Measurements from ENCODE around the gene RNU7-1. TPM values are rescaled to one million over a fixed set of nuclear protein-coding genes. Genes with fewer than 3 reads are reported as not detected.

Gene RNU7-1
- total RNA-seq, 1 donor: not detected

GRCh38 chr12:6965026-6965661 lies 21.5 kb downstream of the RNU7-1 start:
- DNase-seq (ENCODE audit: insufficient read length, low spot score, missing footprints): peak; percentile 98
- TF ChIP-seq, protein P1, sequence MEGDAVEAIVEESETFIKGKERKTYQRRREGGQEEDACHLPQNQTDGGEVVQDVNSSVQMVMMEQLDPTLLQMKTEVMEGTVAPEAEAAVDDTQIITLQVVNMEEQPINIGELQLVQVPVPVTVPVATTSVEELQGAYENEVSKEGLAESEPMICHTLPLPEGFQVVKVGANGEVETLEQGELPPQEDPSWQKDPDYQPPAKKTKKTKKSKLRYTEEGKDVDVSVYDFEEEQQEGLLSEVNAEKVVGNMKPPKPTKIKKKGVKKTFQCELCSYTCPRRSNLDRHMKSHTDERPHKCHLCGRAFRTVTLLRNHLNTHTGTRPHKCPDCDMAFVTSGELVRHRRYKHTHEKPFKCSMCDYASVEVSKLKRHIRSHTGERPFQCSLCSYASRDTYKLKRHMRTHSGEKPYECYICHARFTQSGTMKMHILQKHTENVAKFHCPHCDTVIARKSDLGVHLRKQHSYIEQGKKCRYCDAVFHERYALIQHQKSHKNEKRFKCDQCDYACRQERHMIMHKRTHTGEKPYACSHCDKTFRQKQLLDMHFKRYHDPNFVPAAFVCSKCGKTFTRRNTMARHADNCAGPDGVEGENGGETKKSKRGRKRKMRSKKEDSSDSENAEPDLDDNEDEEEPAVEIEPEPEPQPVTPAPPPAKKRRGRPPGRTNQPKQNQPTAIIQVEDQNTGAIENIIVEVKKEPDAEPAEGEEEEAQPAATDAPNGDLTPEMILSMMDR (IDR thresholded peaks at IDR 0.05; ENCODE audit: extremely low read depth, low read depth, low read length): peak; percentile 96
- no peaks in the 10 kb centered on the region for H3K27me3 ChIP-seq (ENCODE audit: insufficient read depth, low read length)
- H2AFZ ChIP-seq (ENCODE audit: low read length): peak overlapping the region; percentile 36
- peaks cover 32% of the 10 kb centered on the region for H3K79me2 ChIP-seq (ENCODE audit: insufficient read depth, low read length)
- no peak overlapping the region for H3K4me3 ChIP-seq (ENCODE audit: insufficient read depth, low read length)
- H3K27ac ChIP-seq (ENCODE audit: low read depth, low read length): peak overlapping the region; percentile 48
- H3K4me2 ChIP-seq (ENCODE audit: insufficient read depth, low read length): no peak overlapping the region
- H3K4me1 ChIP-seq (ENCODE audit: insufficient read depth, low read length): peaks cover 26% of the 10 kb centered on the region
- H4K20me1 ChIP-seq (ENCODE audit: insufficient read depth, low read length): peaks cover 4% of the 10 kb centered on the region
- H3K9me3 ChIP-seq (ENCODE audit: low read depth, low read length): no peaks in the 10 kb centered on the region
- H3K36me3 ChIP-seq (ENCODE audit: insufficient read depth, low read length): peaks cover 46% of the 10 kb centered on the region

GRCh38 chr12:6965714-6966113 lies 22.1 kb downstream of the RNU7-1 start:
- no peak for DNase-seq (ENCODE audit: insufficient read length, low spot score, missing footprints)
- no peaks in the 10 kb centered on the region for H3K9me3 ChIP-seq (ENCODE audit: low read depth, low read length)
- peaks cover 4% of the 10 kb centered on the region for H4K20me1 ChIP-seq (ENCODE audit: insufficient read depth, low read length)
- H3K4me2 ChIP-seq (ENCODE audit: insufficient read depth, low read length): no peak overlapping the region
- peaks cover 26% of the 10 kb centered on the region for H3K4me1 ChIP-seq (ENCODE audit: insufficient read depth, low read length)
- TF ChIP-seq, protein P1 (IDR thresholded peaks at IDR 0.05; ENCODE audit: extremely low read depth, low read depth, low read length): no peak
- peaks cover 46% of the 10 kb centered on the region for H3K36me3 ChIP-seq (ENCODE audit: insufficient read depth, low read length)
- H3K27ac ChIP-seq (ENCODE audit: low read depth, low read length): no peak overlapping the region
- H2AFZ ChIP-seq (ENCODE audit: low read length): no peak overlapping the region
- no peaks in the 10 kb centered on the region for H3K27me3 ChIP-seq (ENCODE audit: insufficient read depth, low read length)
- no peak overlapping the region for H3K4me3 ChIP-seq (ENCODE audit: insufficient read depth, low read length)
- H3K79me2 ChIP-seq (ENCODE audit: insufficient read depth, low read length): peaks cover 35% of the 10 kb centered on the region

DNA sequence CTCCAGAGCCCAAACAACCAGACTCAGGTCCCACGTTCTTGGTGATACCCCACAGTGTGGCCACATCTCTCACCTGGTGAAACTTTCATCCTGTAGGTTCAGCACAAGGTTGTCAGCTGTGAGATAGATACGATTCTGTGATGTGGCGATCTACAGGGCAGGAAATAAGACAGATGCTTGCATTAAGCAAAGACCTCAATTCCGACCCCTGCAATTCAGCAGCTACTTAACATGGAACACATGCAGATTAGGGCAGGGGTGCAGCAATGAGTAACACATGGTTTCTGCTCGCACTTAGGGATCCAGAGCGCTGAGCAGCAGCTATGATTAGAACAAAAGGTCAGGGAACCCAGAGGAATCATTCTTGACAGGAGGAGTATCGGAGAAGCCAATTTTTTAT lies 22.7 kb downstream of the RNU7-1 start:
- Histone ChIP-seq H3K4me3 (ENCODE audit: insufficient read depth, low read length) (no peak overlapping the region), H4K20me1 (ENCODE audit: insufficient read depth, low read length) (peaks cover 4% of the 10 kb centered on the region), H2AFZ (ENCODE audit: low read length) (no peak overlapping the region), H3K9me3 (ENCODE audit: low read depth, low read length) (no peaks in the 10 kb centered on the region), H3K4me2 (ENCODE audit: insufficient read depth, low read length) (no peak overlapping the region), H3K4me1 (ENCODE audit: insufficient read depth, low read length) (peaks cover 20% of the 10 kb centered on the region), H3K79me2 (ENCODE audit: insufficient read depth, low read length) (peaks cover 41% of the 10 kb centered on the region), H3K27me3 (ENCODE audit: insufficient read depth, low read length) (no peaks in the 10 kb centered on the region), H3K27ac (ENCODE audit: low read depth, low read length) (no peak overlapping the region), H3K36me3 (ENCODE audit: insufficient read depth, low read length) (peaks cover 46% of the 10 kb centered on the region)
- DNase-seq (ENCODE audit: insufficient read length, low spot score, missing footprints): no peak
- TF ChIP-seq, protein P1 (IDR thresholded peaks at IDR 0.05; ENCODE audit: extremely low read depth, low read depth, low read length): no peak

DNA sequence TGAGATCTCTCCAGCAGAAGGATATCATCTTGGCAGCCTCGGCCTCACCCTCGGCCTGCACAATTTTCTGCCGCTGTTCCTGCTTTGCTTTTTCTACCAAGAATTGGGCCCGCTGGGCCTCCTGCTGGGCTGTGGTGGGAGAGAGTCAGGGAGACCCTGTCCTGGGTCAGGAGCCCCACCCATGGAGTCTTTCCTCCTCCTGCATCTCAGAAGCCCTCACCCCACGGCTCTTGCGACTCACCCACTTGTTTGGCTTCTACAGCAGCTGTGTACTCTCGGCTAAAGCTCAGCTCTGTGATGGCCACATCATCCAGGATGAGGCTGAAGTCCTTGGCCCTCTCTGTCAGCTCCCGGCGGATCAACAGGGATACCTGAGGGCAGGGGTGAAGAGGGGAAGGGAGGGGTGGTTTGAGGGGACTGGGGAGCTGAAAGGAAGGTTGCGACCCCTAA lies 24.1 kb downstream of the RNU7-1 start:
- DNase-seq (ENCODE audit: insufficient read length, low spot score, missing footprints): no peak
- no peaks in the 10 kb centered on the region for H3K27me3 ChIP-seq (ENCODE audit: insufficient read depth, low read length)
- no peak overlapping the region for H2AFZ ChIP-seq (ENCODE audit: low read length)
- no peaks in the 10 kb centered on the region for H3K9me3 ChIP-seq (ENCODE audit: low read depth, low read length)
- H3K4me2 ChIP-seq (ENCODE audit: insufficient read depth, low read length): no peak overlapping the region
- no peak overlapping the region for H3K4me3 ChIP-seq (ENCODE audit: insufficient read depth, low read length)
- peaks cover 55% of the 10 kb centered on the region for H3K79me2 ChIP-seq (ENCODE audit: insufficient read depth, low read length)
- TF ChIP-seq, protein P1 (IDR thresholded peaks at IDR 0.05; ENCODE audit: extremely low read depth, low read depth, low read length): no peak
- H3K36me3 ChIP-seq (ENCODE audit: insufficient read depth, low read length): peaks cover 46% of the 10 kb centered on the region
- no peak overlapping the region for H3K27ac ChIP-seq (ENCODE audit: low read depth, low read length)
- H3K4me1 ChIP-seq (ENCODE audit: insufficient read depth, low read length): peaks cover 16% of the 10 kb centered on the region
- peaks cover 4% of the 10 kb centered on the region for H4K20me1 ChIP-seq (ENCODE audit: insufficient read depth, low read length)

Data from osteoblast (primary cell).